Peyer's patch (tissue), 4 donors: Measurements from ENCODE around the gene HECTD4. TPM values are rescaled to one million over a fixed set of nuclear protein-coding genes. Genes with fewer than 3 reads are reported as not detected.

Experiments
- DNase-seq, 3 donors: peaks; one replicate each; pipeline ENCODE4 v3.0.0-alpha.2; 2017 to 2019
- H3K27ac ChIP-seq, 4 donors: fragments of 200-600 bp; sonication (generic); one replicate each; pipeline ENCODE4 v1.5.1; 2016 to 2019
- H3K27me3 ChIP-seq, 2 donors: fragments of 200-600 bp; sonication (generic); one replicate each; pipeline ENCODE4 v1.5.1; 2019
- H3K36me3 ChIP-seq, 3 donors: fragments of 200-600 bp; sonication (generic); one replicate each; pipeline ENCODE4 v1.5.1; 2016 to 2019
- H3K4me1 ChIP-seq, 4 donors: fragments of 200-600 bp; sonication (generic); one replicate each; pipeline ENCODE4 v1.5.1; 2016 to 2019
- H3K4me3 ChIP-seq, 4 donors: fragments of 200-600 bp; sonication (generic); 1 replicate in 3 of 4; 2 replicates in 1 of 4; pipeline ENCODE4 v1.5.1; 2016 to 2019; ENCODE audit warnings: mild to moderate bottlenecking in 1 of 4
- H3K9me3 ChIP-seq, 4 donors: fragments of 200-600 bp; sonication (generic); one replicate each; pipeline ENCODE4 v1.5.1; 2016 to 2019; ENCODE audit warnings: mild to moderate bottlenecking in 1 of 4
- POLR2A ChIP-seq, 2 donors: fragments of 450-650 bp; IDR thresholded peaks; one replicate each; pipeline ENCODE4 v1.5.1; 2017; ENCODE audit warnings: antibody characterized with exemption in 2 of 2, mild to moderate bottlenecking in 2 of 2, moderate library complexity in 2 of 2
- total RNA-seq, 4 donors: library from RNA; depleted of rRNA; stranded (reverse); fragments of >200 nt; gene quantifications; one replicate each; pipeline ENCODE4 v1.1.0, GENCODE V29; 2016
- TF ChIP-seq, protein P1 (sequence below), 6 experiments: fragments of 450-650 bp in 4 of 6; fragments of 200-600 bp in 2 of 6; sonication (generic) in 1 of 6; IDR thresholded peaks; one replicate each; pipeline ENCODE4 v1.5.1; 2017 to 2019; ENCODE audit warnings: antibody characterized with exemption in 6 of 6, mild to moderate bottlenecking in 3 of 6, moderate library complexity in 1 of 6

Gene HECTD4
- total RNA-seq, 4 donors from 2014 or later = 49.9 to 118 (median 87.3) TPM

GRCh38 chr12:112166051-112167015 lies 215.9 kb downstream of the HECTD4 start:
- peaks cover 0 to 41% (median 0%) of the 10 kb centered on the region in 3 donors for H3K36me3 ChIP-seq
- DNase-seq = peak in 1 of 3 donors; percentile 29
- TF ChIP-seq POLR2A (IDR thresholded peaks at IDR 0.05) = no peak
- TF ChIP-seq, protein P1, sequence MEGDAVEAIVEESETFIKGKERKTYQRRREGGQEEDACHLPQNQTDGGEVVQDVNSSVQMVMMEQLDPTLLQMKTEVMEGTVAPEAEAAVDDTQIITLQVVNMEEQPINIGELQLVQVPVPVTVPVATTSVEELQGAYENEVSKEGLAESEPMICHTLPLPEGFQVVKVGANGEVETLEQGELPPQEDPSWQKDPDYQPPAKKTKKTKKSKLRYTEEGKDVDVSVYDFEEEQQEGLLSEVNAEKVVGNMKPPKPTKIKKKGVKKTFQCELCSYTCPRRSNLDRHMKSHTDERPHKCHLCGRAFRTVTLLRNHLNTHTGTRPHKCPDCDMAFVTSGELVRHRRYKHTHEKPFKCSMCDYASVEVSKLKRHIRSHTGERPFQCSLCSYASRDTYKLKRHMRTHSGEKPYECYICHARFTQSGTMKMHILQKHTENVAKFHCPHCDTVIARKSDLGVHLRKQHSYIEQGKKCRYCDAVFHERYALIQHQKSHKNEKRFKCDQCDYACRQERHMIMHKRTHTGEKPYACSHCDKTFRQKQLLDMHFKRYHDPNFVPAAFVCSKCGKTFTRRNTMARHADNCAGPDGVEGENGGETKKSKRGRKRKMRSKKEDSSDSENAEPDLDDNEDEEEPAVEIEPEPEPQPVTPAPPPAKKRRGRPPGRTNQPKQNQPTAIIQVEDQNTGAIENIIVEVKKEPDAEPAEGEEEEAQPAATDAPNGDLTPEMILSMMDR (IDR thresholded peaks at IDR 0.05) = no peak

GRCh38 chr12:112165624-112166023 lies 216.6 kb downstream of the HECTD4 start:
- Histone ChIP-seq H3K27me3 (no peaks in the 10 kb centered on the region), H3K9me3 (no peaks in the 10 kb centered on the region), H3K4me3 (no peak overlapping the region), H3K4me1 (no peaks in the 10 kb centered on the region), H3K36me3 (peaks cover 0 to 44% (median 0%) of the 10 kb centered on the region in 3 donors), H3K27ac (no peak overlapping the region)
- TF ChIP-seq, protein P1 (IDR thresholded peaks at IDR 0.05) = no peak
- no peak for TF ChIP-seq POLR2A (IDR thresholded peaks at IDR 0.05)
- DNase-seq = peak in 1 of 3 donors; percentile 25

More at GRCh38 chr12:112166051-112167015, 215.9 kb downstream of the HECTD4 start:
- Histone ChIP-seq H3K27me3 (no peaks in the 10 kb centered on the region), H3K4me3 (no peak overlapping the region), H3K27ac (no peak overlapping the region), H3K4me1 (no peaks in the 10 kb centered on the region), H3K9me3 (no peaks in the 10 kb centered on the region)

DNA sequence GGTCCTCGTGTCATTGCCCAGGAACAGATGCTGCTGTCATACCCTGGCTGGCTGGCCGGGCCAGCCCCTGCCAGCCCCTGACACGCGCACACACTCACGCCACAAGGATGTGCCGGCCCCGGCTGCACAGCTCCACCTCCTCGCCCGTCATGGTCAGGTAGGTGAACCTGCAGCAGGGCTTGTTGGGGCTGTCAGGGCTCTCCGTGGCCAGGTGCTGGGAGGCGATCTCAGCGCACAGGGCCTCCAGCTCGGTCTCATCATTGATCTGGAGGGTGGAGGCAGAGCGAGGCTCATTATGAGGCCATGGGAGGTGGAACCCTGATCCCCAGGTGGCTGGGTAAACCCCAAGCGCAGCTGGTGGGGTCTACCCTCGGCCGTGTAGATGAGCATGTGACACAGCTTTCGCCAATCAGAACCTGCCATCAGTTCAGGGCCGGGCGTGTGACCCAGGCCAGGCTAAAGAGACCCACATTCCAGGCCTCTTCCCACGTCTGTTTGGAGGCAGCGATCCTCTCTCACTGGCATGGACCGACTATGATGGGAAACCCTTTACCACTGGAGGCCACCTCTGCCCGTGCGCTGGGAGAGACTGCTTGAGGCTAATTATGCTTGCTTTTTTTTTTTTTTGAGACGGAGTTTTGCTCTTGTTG lies 218.1 kb downstream of the HECTD4 start:
- Histone ChIP-seq H3K27me3 (no peaks in the 10 kb centered on the region), H3K9me3 (no peaks in the 10 kb centered on the region), H3K4me1 (no peaks in the 10 kb centered on the region), H3K27ac (no peak overlapping the region), H3K4me3 (no peak overlapping the region), H3K36me3 (peaks cover 0 to 46% (median 0%) of the 10 kb centered on the region in 3 donors)
- DNase-seq = peak in 1 of 3 donors; percentile 37
- TF ChIP-seq, protein P1 (IDR thresholded peaks at IDR 0.05) = no peak
- TF ChIP-seq POLR2A (IDR thresholded peaks at IDR 0.05) = no peak

- H3K4me1 ChIP-seq = no peaks in the 10 kb centered on the region
- H3K9me3 ChIP-seq = peaks cover 0 to 1% (median 0%) of the 10 kb centered on the region in 4 donors
- H3K27me3 ChIP-seq = no peaks in the 10 kb centered on the region
- H3K36me3 ChIP-seq = peaks cover 0 to 49% (median 0%) of the 10 kb centered on the region in 3 donors
- H3K27ac ChIP-seq = no peak overlapping the region
- no peak overlapping the region for H3K4me3 ChIP-seq
- TF ChIP-seq, protein P1 (IDR thresholded peaks at IDR 0.05) = no peak
- no peak for TF ChIP-seq POLR2A (IDR thresholded peaks at IDR 0.05)
- peak in 1 of 3 donors; percentile 30 for DNase-seq
Measured at GRCh38 chr12:112163471-112163991, 218.7 kb downstream of the HECTD4 start.

DNA sequence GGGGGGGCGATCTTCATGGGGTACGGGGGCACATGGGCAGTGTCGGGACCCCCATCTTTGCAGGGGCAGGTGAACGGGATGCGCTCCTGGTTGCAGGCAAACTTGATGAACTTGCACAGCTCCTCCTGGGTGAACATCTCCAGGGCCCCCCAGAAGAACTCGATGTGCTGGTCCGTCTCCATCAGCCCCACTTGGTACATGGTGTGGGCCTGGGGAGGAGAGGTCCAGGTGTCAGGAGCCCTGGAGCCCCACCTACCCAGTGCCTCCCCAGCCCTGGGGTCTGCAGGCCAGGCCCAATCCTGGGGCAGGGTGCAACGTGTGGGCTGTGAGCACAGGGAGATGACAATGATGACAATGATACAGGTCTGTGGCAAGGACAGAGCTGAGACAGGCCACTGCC lies 219.2 kb downstream of the HECTD4 start:
- Histone ChIP-seq H3K4me1 (no peaks in the 10 kb centered on the region), H3K27ac (no peak overlapping the region), H3K9me3 (peaks cover 0 to 3% (median 0%) of the 10 kb centered on the region in 4 donors), H3K27me3 (no peaks in the 10 kb centered on the region), H3K36me3 (peaks cover 0 to 54% (median 0%) of the 10 kb centered on the region in 3 donors), H3K4me3 (no peak overlapping the region)
- no peak for DNase-seq
- no peak for TF ChIP-seq POLR2A (IDR thresholded peaks at IDR 0.05)
- TF ChIP-seq, protein P1 (IDR thresholded peaks at IDR 0.05) = no peak
